SJSA1 (cell line): ENCODE data around the gene HLX. TPM values are rescaled to one million over a fixed set of nuclear protein-coding genes. Genes with fewer than 3 reads are reported as not detected.

ENCODE experiments used
- DNase-seq, 2 experiments: peaks; one replicate each; pipeline ENCODE4 v3.0.0-alpha.2; 2015 to 2020; ENCODE audit warnings: low spot score in 2 of 2, low read depth in 1 of 2
- H3K27ac ChIP-seq: fragments of 250-450 bp; sonication (Bioruptor Pico); 2 replicates; pipeline ENCODE4 v1.5.1; 2020; ENCODE audit warnings: mild to moderate bottlenecking, moderate library complexity
- H3K27me3 ChIP-seq: fragments of 250-450 bp; sonication (Bioruptor Pico); replicated peaks from 2 replicates; pipeline ENCODE4 v1.5.1; 2020; ENCODE audit warnings: mild to moderate bottlenecking, moderate library complexity
- H3K36me3 ChIP-seq: fragments of 250-450 bp; sonication (Bioruptor Pico); 2 replicates; pipeline ENCODE4 v1.5.1; 2020; ENCODE audit warnings: mild to moderate bottlenecking
- H3K4me1 ChIP-seq: fragments of 250-450 bp; sonication (Bioruptor Pico); replicated peaks from 2 replicates; pipeline ENCODE4 v1.6.1; 2021; ENCODE audit warnings: mild to moderate bottlenecking
- H3K4me3 ChIP-seq: fragments of 250-450 bp; sonication (Bioruptor Pico); 2 replicates; pipeline ENCODE4 v1.5.1; 2020; ENCODE audit warnings: mild to moderate bottlenecking
- H3K9me3 ChIP-seq: fragments of 250-450 bp; sonication (Bioruptor Pico); replicated peaks from 2 replicates; pipeline ENCODE4 v1.5.1; 2020; ENCODE audit warnings: mild to moderate bottlenecking
- total RNA-seq: library from RNA; depleted of rRNA; stranded (reverse); fragments of >200 nt; shearing (Covaris generic); gene quantifications from 2 replicates; pipeline ENCODE4 v1.2.3, GENCODE V29; 2014; rRNA removed

HLX gene
- total RNA-seq, 1 experiment from 2014 or later = 8.3 TPM

DNA sequence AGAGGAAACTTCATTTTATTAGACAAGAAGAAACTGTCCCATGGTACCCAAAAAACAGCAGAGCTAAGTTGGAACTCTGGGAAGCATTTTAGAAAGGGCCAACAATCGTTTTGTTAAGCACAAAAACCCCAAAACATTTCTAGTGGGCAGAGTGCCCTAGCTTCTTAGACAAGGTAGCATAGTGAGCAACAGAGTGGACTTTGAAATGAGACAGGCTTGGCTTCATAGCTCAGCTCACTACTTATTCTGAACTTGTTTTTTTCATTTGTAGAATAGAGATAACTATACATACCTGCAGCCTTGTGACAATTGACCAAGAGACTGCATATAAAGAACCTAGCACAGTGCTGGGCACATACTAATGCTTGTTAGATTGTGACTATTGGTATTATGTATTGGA, 50.1 kb downstream of the HLX start:
- DNase-seq = no peak
- no peak overlapping the region for H3K4me3 ChIP-seq
- no peaks in the 10 kb centered on the region for H3K9me3 ChIP-seq
- H3K27ac ChIP-seq = no peak overlapping the region
- no peaks in the 10 kb centered on the region for H3K27me3 ChIP-seq
- no peaks in the 10 kb centered on the region for H3K4me1 ChIP-seq
- H3K36me3 ChIP-seq = no peaks in the 10 kb centered on the region

Other genes starting within 250 kb of the HLX start
- 2.5 and 3.6 TPM in 2 replicates for gene C1orf115, start 189.1 kb upstream of the HLX start, total RNA-seq
- gene MTARC2, start 131.1 kb upstream of the HLX start, total RNA-seq = 9.5 and 10.1 TPM in 2 replicates
- not detected in 2 replicates for gene MTARC1, start 92.5 kb upstream of the HLX start, total RNA-seq